Thoracic aorta (tissue), 2 donors: ENCODE data around the gene LRP1B. TPM values are rescaled to one million over a fixed set of nuclear protein-coding genes. Genes with fewer than 3 reads are reported as not detected.

Source experiments
- ATAC-seq: fragments of 150-250 bp; one replicate; pipeline ENCODE4 v1.8.0; 2017; ENCODE audit warnings: low read depth; ENCODE audit not compliant: insufficient number of reproducible peaks, low FRiP score
- DNase-seq: peaks from one replicate; pipeline ENCODE4 v3.0.0-alpha.2; 2020; ENCODE audit warnings: low spot score
- H3K27ac ChIP-seq, 2 donors: fragments of 200-600 bp; sonication (generic); 1 replicate in 1 of 2; 2 replicates in 1 of 2; pipeline ENCODE4 v1.5.1; 2016; ENCODE audit warnings: mild to moderate bottlenecking in 2 of 2, moderate library complexity in 2 of 2
- H3K27me3 ChIP-seq: fragments of 200-600 bp; sonication (generic); replicated peaks from 2 replicates; pipeline ENCODE4 v1.6.0; 2016; ENCODE audit warnings: mild to moderate bottlenecking; ENCODE audit not compliant: insufficient read depth
- H3K36me3 ChIP-seq: fragments of 200-600 bp; sonication (generic); one replicate; pipeline ENCODE4 v1.5.1; 2016
- H3K4me1 ChIP-seq, 2 donors: fragments of 200-600 bp; sonication (generic); 1 replicate in 1 of 2; 2 replicates in 1 of 2; pipeline versions ENCODE4 v1.5.1 to v1.6.0; 2016; ENCODE audit warnings: low read depth in 2 of 2, mild to moderate bottlenecking in 1 of 2; ENCODE audit not compliant: control insufficient read depth in 1 of 2
- H3K4me3 ChIP-seq: fragments of 200-600 bp; sonication (generic); 2 replicates; pipeline ENCODE4 v1.5.1; 2016; ENCODE audit warnings: mild to moderate bottlenecking
- H3K9me3 ChIP-seq: fragments of 200-600 bp; sonication (generic); 2 replicates; pipeline ENCODE4 v1.5.1; 2016
- total RNA-seq, 2 donors: library from RNA; depleted of rRNA; stranded (reverse); fragments of >200 nt; gene quantifications; one replicate each; pipeline versions ENCODE4 v1.1.0 to v1.2.3, GENCODE V29; 2016
- TF ChIP-seq, protein P1 (sequence below): fragments of 200-600 bp; sonication (generic); IDR thresholded peaks from one replicate; pipeline ENCODE4 v1.5.1; 2019; ENCODE audit warnings: antibody characterized with exemption

The LRP1B gene
- total RNA-seq, 2 donors from 2014 or later: 0.27 to 0.28 TPM

DNA sequence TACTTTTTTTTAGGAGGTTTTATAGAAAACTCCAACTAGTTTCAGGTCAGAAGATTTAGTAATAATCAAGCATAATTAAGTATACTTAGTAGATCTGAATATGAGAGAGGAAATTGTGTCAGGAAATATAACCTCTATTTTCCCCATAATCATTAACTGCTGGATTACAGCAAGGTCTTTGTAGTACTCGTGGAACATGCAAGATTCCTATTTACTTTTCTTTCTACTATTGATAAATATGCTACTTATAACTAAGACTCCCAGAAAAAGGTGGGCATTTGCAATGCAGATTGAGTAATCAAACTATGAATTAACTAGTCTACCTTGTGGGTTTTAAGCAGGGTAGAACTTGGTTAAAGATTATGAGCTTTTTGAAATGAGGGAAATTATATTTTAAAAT is 570.1 kb downstream of the LRP1B start:
- Histone ChIP-seq H3K36me3 (no peaks in the 10 kb centered on the region), H3K27ac (no peak overlapping the region), H3K9me3 (no peaks in the 10 kb centered on the region), H3K4me1 (no peaks in the 10 kb centered on the region), H3K4me3 (no peak overlapping the region), H3K27me3 (no peaks in the 10 kb centered on the region)
- TF ChIP-seq, protein P1, sequence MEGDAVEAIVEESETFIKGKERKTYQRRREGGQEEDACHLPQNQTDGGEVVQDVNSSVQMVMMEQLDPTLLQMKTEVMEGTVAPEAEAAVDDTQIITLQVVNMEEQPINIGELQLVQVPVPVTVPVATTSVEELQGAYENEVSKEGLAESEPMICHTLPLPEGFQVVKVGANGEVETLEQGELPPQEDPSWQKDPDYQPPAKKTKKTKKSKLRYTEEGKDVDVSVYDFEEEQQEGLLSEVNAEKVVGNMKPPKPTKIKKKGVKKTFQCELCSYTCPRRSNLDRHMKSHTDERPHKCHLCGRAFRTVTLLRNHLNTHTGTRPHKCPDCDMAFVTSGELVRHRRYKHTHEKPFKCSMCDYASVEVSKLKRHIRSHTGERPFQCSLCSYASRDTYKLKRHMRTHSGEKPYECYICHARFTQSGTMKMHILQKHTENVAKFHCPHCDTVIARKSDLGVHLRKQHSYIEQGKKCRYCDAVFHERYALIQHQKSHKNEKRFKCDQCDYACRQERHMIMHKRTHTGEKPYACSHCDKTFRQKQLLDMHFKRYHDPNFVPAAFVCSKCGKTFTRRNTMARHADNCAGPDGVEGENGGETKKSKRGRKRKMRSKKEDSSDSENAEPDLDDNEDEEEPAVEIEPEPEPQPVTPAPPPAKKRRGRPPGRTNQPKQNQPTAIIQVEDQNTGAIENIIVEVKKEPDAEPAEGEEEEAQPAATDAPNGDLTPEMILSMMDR: no peak
- no peak for ATAC-seq
- DNase-seq: no peak

DNA sequence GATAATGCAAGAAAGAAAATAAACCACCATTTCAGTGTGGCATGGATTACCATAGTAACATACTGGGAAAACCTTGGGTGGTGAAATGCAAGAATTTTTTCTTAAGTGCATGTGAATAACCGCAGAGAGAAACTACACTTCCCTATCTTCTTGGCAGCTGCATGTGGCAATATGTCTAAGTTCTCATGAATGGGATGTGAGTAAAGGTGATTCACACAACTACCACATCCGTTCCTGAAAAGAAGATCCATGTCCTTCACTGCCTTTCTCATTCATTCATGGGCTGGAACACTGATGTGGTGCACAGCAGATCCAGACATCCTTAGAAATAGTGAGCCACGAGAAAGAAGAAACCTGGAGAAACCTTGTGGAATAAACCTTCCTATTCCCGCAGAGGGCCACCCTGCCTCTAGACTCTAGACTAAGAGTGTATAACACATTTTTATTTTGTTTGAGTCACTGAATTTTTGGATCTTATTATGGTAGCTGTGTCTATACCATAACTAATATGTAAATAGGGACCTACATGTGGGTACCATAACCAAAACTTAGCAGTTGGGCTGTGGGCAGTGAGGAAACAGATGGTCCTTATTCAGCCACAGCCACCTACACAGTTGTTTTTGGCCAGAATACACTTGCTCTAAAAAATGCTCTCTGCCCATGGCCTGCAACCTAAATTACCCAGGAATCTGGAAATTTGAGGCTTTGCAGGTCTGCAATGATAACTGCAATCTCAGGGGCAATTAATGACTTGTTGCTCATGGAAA is 573.3 kb downstream of the LRP1B start:
- H3K36me3 ChIP-seq: no peaks in the 10 kb centered on the region
- no peak overlapping the region for H3K4me3 ChIP-seq
- no peak overlapping the region for H3K27ac ChIP-seq
- ATAC-seq (peak; percentile 28), DNase-seq (no peak)
- no peaks in the 10 kb centered on the region for H3K4me1 ChIP-seq
- no peaks in the 10 kb centered on the region for H3K27me3 ChIP-seq
- TF ChIP-seq, protein P1: no peak
- no peaks in the 10 kb centered on the region for H3K9me3 ChIP-seq

DNA sequence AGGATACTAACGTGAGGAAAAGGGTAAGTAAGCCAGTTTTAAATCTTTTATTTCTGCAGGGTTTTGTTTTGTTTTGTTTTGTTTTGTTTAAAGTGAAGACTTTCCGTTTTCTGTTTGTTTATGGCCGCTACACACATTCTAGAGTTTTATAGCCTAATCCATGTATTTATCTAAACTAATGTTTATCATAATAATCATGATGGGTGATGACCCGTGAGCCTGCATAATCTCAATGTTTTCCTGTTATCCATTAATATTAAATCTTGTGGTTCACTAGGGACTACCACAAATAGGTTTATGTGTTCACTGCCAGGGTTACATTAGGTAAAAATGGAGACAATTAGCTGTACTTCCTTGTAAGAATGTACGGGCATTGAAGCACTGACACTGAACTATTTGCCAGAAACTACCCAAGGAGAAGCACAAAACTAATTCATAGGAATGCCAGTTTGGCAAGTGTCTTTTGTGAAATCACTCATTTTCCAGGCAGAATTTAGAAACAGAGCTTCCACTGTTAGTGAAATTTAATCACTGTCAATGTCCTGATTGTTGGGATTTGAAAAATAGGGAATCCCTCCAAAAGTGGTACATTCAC is 574.8 kb downstream of the LRP1B start:
- no peaks in the 10 kb centered on the region for H3K36me3 ChIP-seq
- H3K4me3 ChIP-seq: no peak overlapping the region
- ATAC-seq: no peak
- H3K27ac ChIP-seq: no peak overlapping the region
- no peak for DNase-seq
- no peaks in the 10 kb centered on the region for H3K27me3 ChIP-seq
- TF ChIP-seq, protein P1: no peak
- no peaks in the 10 kb centered on the region for H3K9me3 ChIP-seq
- no peaks in the 10 kb centered on the region for H3K4me1 ChIP-seq

DNA sequence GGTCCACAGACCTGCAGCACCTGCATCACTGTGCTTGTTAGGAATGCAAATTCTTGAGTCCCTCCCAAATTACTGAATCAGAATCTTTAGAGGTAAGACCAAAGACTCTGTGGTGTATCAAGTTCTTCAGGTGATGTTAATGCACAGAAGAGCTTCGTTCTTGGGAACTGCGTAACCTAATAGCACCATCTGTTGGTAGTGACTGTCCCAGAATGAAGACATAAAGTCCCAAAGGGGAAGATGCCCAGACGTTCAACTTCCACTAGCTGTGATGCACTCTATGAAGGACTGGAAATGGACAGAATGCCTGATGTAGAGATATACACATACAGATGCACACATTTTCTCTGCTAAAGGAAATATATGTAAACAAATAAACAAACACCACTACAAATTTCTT is 576.0 kb downstream of the LRP1B start:
- Histone ChIP-seq H3K27me3 (no peaks in the 10 kb centered on the region), H3K4me3 (no peak overlapping the region), H3K36me3 (no peaks in the 10 kb centered on the region), H3K9me3 (no peaks in the 10 kb centered on the region), H3K4me1 (no peaks in the 10 kb centered on the region), H3K27ac (no peak overlapping the region)
- ATAC-seq (no peak), DNase-seq (no peak)
- TF ChIP-seq, protein P1: no peak

DNA sequence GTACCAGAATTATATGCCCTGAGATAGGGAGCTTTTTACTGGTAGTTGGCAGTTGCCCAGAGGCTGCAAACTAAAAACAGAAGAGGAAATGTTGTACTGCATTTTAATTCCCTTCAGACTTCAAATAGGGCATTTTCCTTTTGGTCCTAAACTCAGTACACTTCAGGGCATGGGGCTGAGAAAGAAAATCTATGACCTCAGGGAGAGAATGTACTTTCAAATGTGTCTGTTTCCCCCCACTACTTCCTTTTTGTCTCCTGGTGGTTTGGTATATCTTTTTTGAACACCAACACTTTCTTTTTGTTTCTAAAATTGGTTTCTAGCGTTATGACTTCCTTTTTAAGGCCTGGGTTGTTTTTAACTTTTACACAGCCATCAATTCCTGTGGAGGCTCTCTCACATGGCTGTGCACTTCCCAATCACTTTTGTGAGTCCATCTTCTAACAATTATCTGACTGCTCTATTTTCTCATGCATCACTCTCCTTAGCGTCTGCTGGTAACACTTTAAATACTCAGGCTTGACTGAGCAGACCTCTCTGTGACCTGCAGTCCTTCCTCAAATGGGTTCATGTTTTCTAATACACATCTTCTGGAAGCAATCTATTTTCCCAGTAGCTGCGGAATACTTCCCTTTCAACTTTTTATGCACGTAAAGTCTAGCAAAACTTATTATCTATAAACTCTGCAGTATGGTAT is 596.0 kb downstream of the LRP1B start:
- H3K27me3 ChIP-seq: no peaks in the 10 kb centered on the region
- no peaks in the 10 kb centered on the region for H3K36me3 ChIP-seq
- DNase-seq (no peak), ATAC-seq (no peak)
- H3K4me3 ChIP-seq: no peak overlapping the region
- H3K4me1 ChIP-seq: no peaks in the 10 kb centered on the region
- no peak overlapping the region for H3K27ac ChIP-seq
- TF ChIP-seq, protein P1: no peak
- no peaks in the 10 kb centered on the region for H3K9me3 ChIP-seq
